Anterior cingulate cortex (tissue), 58 donors: ENCODE measurements around the gene PGBD5.

Experiments
- DNase-seq, 58 donors: peaks; one replicate each; lab custom pipeline; 2025; lab: John Stamatoyannopoulos, UW

PGBD5 gene

GRCh38 chr1:230271300-230272035 lies 154.7 kb downstream of the PGBD5 start:
- no peak for DNase-seq

GRCh38 chr1:230270559-230271281 lies 155.4 kb downstream of the PGBD5 start:
- DNase-seq = peak in 4 of 58 donors; percentile 12 to 28 (median 18)

GRCh38 chr1:230270185-230270558 lies 156.0 kb downstream of the PGBD5 start:
- no peak for DNase-seq

- peak in 8 of 58 donors; percentile 8 to 51 (median 26) for DNase-seq
These were observed 157.6 kb downstream of the PGBD5 start for GRCh38 chr1:230268371-230269170.

- no peak for DNase-seq
These were observed 158.6 kb downstream of the PGBD5 start for GRCh38 chr1:230267338-230268065.

GRCh38 chr1:230266456-230266855 lies 159.7 kb downstream of the PGBD5 start:
- DNase-seq = no peak

GRCh38 chr1:230265200-230266115 lies 160.7 kb downstream of the PGBD5 start:
- DNase-seq = no peak
